GM10847 (cell line): ENCODE results near the gene HOXC10.

Experiments used
- POLR2A ChIP-seq: IDR thresholded peaks from 2 replicates; pipeline ENCODE4 v1.6.1; 2011; ENCODE audit not compliant: insufficient read length; ENCODE audit errors: extremely low read depth

The HOXC10 gene

GRCh38 chr12:53996240-53997203 is 11.6 kb downstream of the HOXC10 start:
- no peak for TF ChIP-seq POLR2A

GRCh38 chr12:53997204-53998109 is 12.5 kb downstream of the HOXC10 start:
- TF ChIP-seq POLR2A: no peak

- no peak for TF ChIP-seq POLR2A
Observed at GRCh38 chr12:53998110-53998899, 13.4 kb downstream of the HOXC10 start.

- TF ChIP-seq POLR2A: no peak
Observed at GRCh38 chr12:53998900-53999236, 13.9 kb downstream of the HOXC10 start.

- TF ChIP-seq POLR2A: no peak
Observed at GRCh38 chr12:53999559-54000115, 14.7 kb downstream of the HOXC10 start.

- TF ChIP-seq POLR2A: no peak
Observed at GRCh38 chr12:54000116-54001114, 15.5 kb downstream of the HOXC10 start, which contains the start of gene HOXC9. HOXC9 (plus strand) TSS chr12:54000161; CDS start chr12:54000189, 28 bp downstream.

GRCh38 chr12:54001283-54002187 is 16.6 kb downstream of the HOXC10 start:
- TF ChIP-seq POLR2A: no peak

- no peak for TF ChIP-seq POLR2A
Observed at GRCh38 chr12:54002278-54002914, 17.4 kb downstream of the HOXC10 start.

GRCh38 chr12:54002915-54003389 is 18.0 kb downstream of the HOXC10 start:
- no peak for TF ChIP-seq POLR2A

- TF ChIP-seq POLR2A: no peak
Observed at GRCh38 chr12:54003625-54004024, 18.7 kb downstream of the HOXC10 start.

- no peak for TF ChIP-seq POLR2A
Observed at GRCh38 chr12:54004063-54004840, 19.3 kb downstream of the HOXC10 start.
